AG09309 (cell line): Measurements from ENCODE around the gene POLE3.
"Not testable (repeated sequence)": the region's sequence is repeated elsewhere in the genome, so short reads cannot be mapped to it uniquely, and the experiment has no call there.

Experiments used
- DNase-seq: peaks from one replicate; pipeline ENCODE4 v3.0.0-alpha.2; 2010; ENCODE audit warnings: low read depth
- H3K4me3 ChIP-seq: 2 replicates; pipeline ENCODE4 v1.5.1; 2011; ENCODE audit warnings: mild to moderate bottlenecking, low read depth, low read length, moderate library complexity; ENCODE audit not compliant: control insufficient read depth
- CTCF ChIP-seq: IDR thresholded peaks from 2 replicates; pipeline ENCODE4 v1.5.1; 2011; ENCODE audit warnings: mild to moderate bottlenecking, low read depth, low read length, inconsistent platforms; ENCODE audit not compliant: insufficient read depth, control insufficient read depth; ENCODE audit errors: missing control alignments

POLE3 gene

GRCh38 chr9:113444736-113445135 lies 34.3 kb upstream of the POLE3 start:
- DNase-seq: no peak
- no peak for TF ChIP-seq CTCF
- H3K4me3 ChIP-seq: no peak overlapping the region

GRCh38 chr9:113437716-113438115 lies 27.2 kb upstream of the POLE3 start:
- not testable (repeated sequence) for DNase-seq, H3K4me3 ChIP-seq

- H3K4me3 ChIP-seq: no peak overlapping the region
- no peak for DNase-seq
- no peak for TF ChIP-seq CTCF
Measured at GRCh38 chr9:113436728-113437515, 26.4 kb upstream of the POLE3 start.

GRCh38 chr9:113431191-113431590 lies 20.7 kb upstream of the POLE3 start:
- DNase-seq: no peak
- no peak overlapping the region for H3K4me3 ChIP-seq
- TF ChIP-seq CTCF: no peak

- DNase-seq: no peak
- H3K4me3 ChIP-seq: no peak overlapping the region
- no peak for TF ChIP-seq CTCF
Measured at GRCh38 chr9:113428062-113428615, 17.7 kb upstream of the POLE3 start.

GRCh38 chr9:113427629-113428028 lies 17.2 kb upstream of the POLE3 start:
- TF ChIP-seq CTCF: no peak
- no peak overlapping the region for H3K4me3 ChIP-seq
- DNase-seq: no peak

GRCh38 chr9:113426701-113427100 lies 16.2 kb upstream of the POLE3 start:
- no peak for DNase-seq
- no peak overlapping the region for H3K4me3 ChIP-seq
- TF ChIP-seq CTCF: no peak
